HG03378 (cell line): Measurements from ENCODE around the gene CDC42EP2.

Experiments
- ATAC-seq: cut with Tn5 transposase; IDR thresholded peaks from one replicate; pipeline ENCODE4 v1.9.1; 2021; ENCODE audit warnings: mild to moderate bottlenecking, moderate library complexity; ENCODE audit not compliant: unreplicated experiment

CDC42EP2 gene

GRCh38 chr11:65297026-65297672 lies 17.5 kb upstream of the CDC42EP2 start:
- ATAC-seq: no peak

- ATAC-seq: no peak
Observed at GRCh38 chr11:65298131-65298535, 16.5 kb upstream of the CDC42EP2 start.

GRCh38 chr11:65298655-65299179 lies 15.9 kb upstream of the CDC42EP2 start:
- no peak for ATAC-seq

- no peak for ATAC-seq
Observed at GRCh38 chr11:65300621-65301275, 13.9 kb upstream of the CDC42EP2 start.

GRCh38 chr11:65301491-65302329 lies 13.0 kb upstream of the CDC42EP2 start:
- no peak for ATAC-seq

- ATAC-seq: no peak
Observed at GRCh38 chr11:65303555-65303954, 11.1 kb upstream of the CDC42EP2 start.

GRCh38 chr11:65304110-65304509 lies 10.6 kb upstream of the CDC42EP2 start:
- ATAC-seq: no peak

- no peak for ATAC-seq
Observed at GRCh38 chr11:65304613-65305012, 10.1 kb upstream of the CDC42EP2 start.

GRCh38 chr11:65305501-65306268 lies 9.0 kb upstream of the CDC42EP2 start:
- no peak for ATAC-seq

- no peak for ATAC-seq
Observed at GRCh38 chr11:65307298-65308229, 7.1 kb upstream of the CDC42EP2 start.

GRCh38 chr11:65308281-65308891 lies 6.3 kb upstream of the CDC42EP2 start:
- no peak for ATAC-seq

- no peak for ATAC-seq
Observed at GRCh38 chr11:65309006-65309405, 5.7 kb upstream of the CDC42EP2 start.

GRCh38 chr11:65310215-65310614 lies 4.5 kb upstream of the CDC42EP2 start:
- ATAC-seq: no peak

- ATAC-seq: no peak
Observed at GRCh38 chr11:65310736-65311135, 3.9 kb upstream of the CDC42EP2 start.

- ATAC-seq: no peak
Observed at GRCh38 chr11:65311170-65311678, 3.4 kb upstream of the CDC42EP2 start.

GRCh38 chr11:65315204-65315865 lies 669 bp downstream of the CDC42EP2 start:
- no peak for ATAC-seq

- no peak for ATAC-seq
Observed at GRCh38 chr11:65315866-65316226, 1.2 kb downstream of the CDC42EP2 start.

GRCh38 chr11:65316227-65317024 lies 1.8 kb downstream of the CDC42EP2 start:
- no peak for ATAC-seq
